GM12872 (cell line): Measurements from ENCODE around the gene FAM199X.

Experiments
- CTCF ChIP-seq: IDR thresholded peaks from 3 replicates; pipeline ENCODE4 v1.5.1; 2011; ENCODE audit warnings: low read depth, mild to moderate bottlenecking, low read length, moderate library complexity; ENCODE audit not compliant: insufficient read depth

The FAM199X gene

GRCh38 chrX:104135677-104136076, 30.6 kb upstream of the FAM199X start:
- TF ChIP-seq CTCF, result no peak

DNA sequence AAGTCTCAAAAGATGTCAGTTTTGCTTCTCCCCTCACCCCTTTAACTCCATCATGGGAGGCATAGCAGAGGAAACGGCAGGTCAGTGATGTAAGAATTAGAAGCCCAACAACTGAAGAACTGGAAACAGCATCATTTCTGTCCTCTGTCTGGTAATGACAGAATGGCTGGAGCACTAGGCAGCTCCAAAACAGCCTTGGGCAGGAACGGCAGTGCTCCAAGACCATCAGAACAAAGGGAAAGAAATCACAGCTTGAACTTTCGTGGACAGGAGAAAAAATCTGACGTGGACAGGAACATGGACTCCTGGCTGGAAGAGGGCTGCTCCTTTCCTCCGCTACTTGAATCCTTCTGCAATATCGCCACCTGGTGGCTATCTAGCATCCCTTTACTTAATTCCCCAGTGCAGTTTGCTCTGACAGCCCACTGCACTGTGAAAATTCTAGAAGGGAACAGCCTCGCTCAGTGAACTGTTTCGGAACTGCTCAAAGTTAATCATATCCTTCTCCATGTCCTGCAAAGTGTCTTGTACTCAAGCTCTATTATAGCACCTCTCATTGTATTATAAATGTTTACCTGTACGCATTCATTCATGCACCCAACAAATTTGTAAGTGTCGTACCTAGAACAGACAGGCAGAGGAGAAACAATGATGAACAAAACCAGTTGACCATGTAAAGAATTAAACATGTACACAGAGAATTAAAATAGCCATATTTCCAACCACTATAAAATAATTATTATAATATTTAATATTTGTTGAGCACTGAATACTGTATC, 29.8 kb upstream of the FAM199X start:
- TF ChIP-seq CTCF, result peak; percentile 63

DNA sequence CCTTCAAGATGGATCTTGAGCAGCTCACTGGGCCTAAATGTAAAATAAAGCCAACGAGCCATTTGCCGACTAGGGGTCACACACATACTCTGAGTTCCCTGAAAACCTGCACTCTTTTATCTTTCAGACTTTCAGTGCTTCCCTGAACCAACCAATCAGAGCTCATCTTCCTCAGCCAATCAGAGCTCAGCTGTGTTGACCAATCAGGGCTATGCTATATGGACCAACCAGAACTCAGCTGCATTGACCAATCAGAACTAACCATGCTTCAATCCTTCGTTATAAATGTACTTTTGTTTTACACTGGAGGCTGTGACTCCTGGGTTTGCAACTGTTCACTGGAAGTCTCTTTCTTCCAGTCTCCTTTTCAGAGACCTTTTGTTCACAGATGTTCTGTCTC, 28.8 kb upstream of the FAM199X start:
- TF ChIP-seq CTCF, result no peak

DNA sequence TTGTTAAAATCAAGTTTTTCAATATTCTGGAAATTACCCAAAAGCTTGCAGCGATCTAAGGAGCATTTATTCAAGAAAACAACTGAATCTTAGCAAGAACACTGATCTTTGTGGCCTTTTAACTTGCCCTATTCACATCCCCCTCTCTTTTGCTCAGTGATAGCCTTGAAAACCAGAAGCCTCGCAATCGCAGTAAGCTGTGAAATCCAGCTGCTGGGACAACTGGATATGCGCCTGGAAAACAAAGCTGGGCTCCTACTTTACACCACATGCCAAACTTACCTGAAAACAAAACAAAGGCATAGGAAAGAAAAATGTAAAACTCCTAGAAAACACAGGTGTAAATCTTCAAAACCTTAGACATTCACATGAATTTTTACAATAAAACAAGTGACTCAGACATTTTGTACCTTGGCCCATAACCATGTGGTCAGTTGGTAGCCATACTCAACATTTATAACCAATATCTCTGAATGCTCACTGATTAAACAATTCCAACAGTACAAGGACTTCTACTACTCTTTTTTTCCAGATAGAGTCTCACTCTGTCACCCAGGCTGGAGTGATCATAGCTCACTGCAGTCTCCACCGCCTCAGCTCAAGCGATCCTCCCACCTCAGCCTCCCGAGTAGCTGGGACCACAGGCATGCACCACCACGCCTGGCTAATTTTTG, 25.0 kb upstream of the FAM199X start:
- no peak for TF ChIP-seq CTCF

- no peak for TF ChIP-seq CTCF
Observed at GRCh38 chrX:104151037-104151436, 15.2 kb upstream of the FAM199X start.

DNA sequence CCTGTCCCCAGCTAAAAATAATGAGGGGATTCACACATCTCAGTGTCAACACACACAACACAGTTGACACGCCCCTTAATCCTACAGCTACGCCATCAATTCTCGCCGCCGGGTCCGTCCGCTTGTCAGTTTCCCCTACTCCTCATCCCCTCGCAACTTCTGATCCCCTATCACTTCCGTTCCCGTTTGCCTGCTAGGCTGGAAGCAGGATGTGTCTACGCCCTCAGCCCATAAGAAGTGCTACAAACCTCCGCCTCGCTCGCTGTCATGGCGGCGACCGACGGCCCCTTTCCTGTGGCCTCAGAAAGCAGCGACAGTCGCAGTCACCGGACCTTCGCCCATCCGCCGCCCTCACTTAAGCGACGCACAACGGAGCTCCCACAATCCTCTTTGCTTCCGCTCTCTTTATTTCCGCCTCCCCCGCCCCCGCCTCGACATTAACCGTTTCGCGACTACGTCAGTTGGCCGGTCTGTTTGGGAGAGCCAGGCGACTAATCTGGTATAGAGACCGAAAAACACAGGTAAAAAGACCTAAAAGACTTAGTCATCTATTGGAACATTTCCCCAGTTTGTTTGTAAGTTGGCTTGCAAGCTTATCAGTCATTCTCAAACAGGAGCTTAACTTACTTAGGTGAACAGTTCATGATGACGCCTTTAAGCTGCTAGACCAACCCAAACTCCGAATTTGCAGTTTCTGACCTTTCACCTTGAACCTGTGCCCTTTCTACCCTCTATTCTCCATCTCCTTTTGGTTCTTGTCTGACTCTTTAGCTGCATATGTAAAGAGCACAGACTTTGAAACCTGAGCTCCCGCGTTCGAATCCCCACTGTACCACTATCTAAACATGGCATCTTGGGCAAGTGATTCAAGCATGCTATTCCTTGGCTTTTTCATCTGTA, 9.4 kb upstream of the FAM199X start, which contains the start of gene SLC25A53:
SLC25A53 (minus strand) TSS at position 380 of the 900 bp plus-strand sequence. CDS start 51,752 bp downstream, outside the sequence.
- TF ChIP-seq CTCF, result no peak
